Natural killer cell (primary cell): Measurements from ENCODE around the gene MPHOSPH6. TPM values are rescaled to one million over a fixed set of nuclear protein-coding genes. Genes with fewer than 3 reads are reported as not detected.
"Not testable (repeated sequence)": the region's sequence is repeated elsewhere in the genome, so short reads cannot be mapped to it uniquely, and the experiment has no call there.

Experiments used
- ATAC-seq, 3 donors: fragments of 150-1000 bp in 2 of 3; fragments of 200-7000 bp in 1 of 3; cut with Tn5 transposase; 1 replicate in 1 of 3; 2 replicates in 2 of 3; pipeline ENCODE4 v1.10.0; 2021; ENCODE audit warnings: mild to moderate bottlenecking in 2 of 3, moderate library complexity in 2 of 3
- DNase-seq, 2 donors: peaks; one replicate each; pipeline versions ENCODE4 v3.0.0 to v3.0.0-alpha.2; 2013 to 2021; ENCODE audit warnings: mixed read lengths in 1 of 2
- H3K27ac ChIP-seq: one replicate; pipeline ENCODE4 v1.5.1; 2013; ENCODE audit warnings: mild to moderate bottlenecking, low read length
- H3K27me3 ChIP-seq: one replicate; pipeline ENCODE4 v1.6.1; 2013; ENCODE audit warnings: low read length; ENCODE audit not compliant: control insufficient read depth, insufficient read depth
- H3K36me3 ChIP-seq: one replicate; pipeline ENCODE4 v1.6.1; 2013; ENCODE audit warnings: low read length; ENCODE audit not compliant: control insufficient read depth, insufficient read depth
- H3K4me1 ChIP-seq: one replicate; pipeline ENCODE4 v1.6.1; 2013; ENCODE audit warnings: low read length; ENCODE audit not compliant: control insufficient read depth, insufficient read depth
- H3K4me3 ChIP-seq: one replicate; pipeline ENCODE4 v1.5.1; 2013; ENCODE audit warnings: low read length
- H3K9me3 ChIP-seq: one replicate; pipeline ENCODE4 v1.6.1; 2013; ENCODE audit warnings: low read length; ENCODE audit not compliant: control insufficient read depth, insufficient read depth
- H3K27ac Mint-ChIP-seq, 2 donors: one replicate each; pipeline ENCODE4 v1.8.0; 2022; ENCODE audit warnings: mild to moderate bottlenecking in 2 of 2, mixed read lengths in 2 of 2, moderate library complexity in 1 of 2
- H3K27me3 Mint-ChIP-seq, 2 donors: one replicate each; pipeline ENCODE4 v1.8.0; 2022; ENCODE audit warnings: low read depth in 2 of 2, mixed read lengths in 2 of 2
- H3K36me3 Mint-ChIP-seq: one replicate; pipeline ENCODE4 v1.8.0; 2022; ENCODE audit warnings: mixed read lengths
- H3K4me1 Mint-ChIP-seq, 2 donors: one replicate each; pipeline ENCODE4 v1.8.0; 2022; ENCODE audit warnings: mixed read lengths in 2 of 2
- H3K4me3 Mint-ChIP-seq: one replicate; pipeline ENCODE4 v1.8.0; 2022; ENCODE audit warnings: mild to moderate bottlenecking, moderate library complexity, mixed read lengths
- H3K9me3 Mint-ChIP-seq, 2 donors: one replicate each; pipeline ENCODE4 v1.8.0; 2022; ENCODE audit warnings: mixed read lengths in 2 of 2
- CTCF ChIP-seq: fragments of 200-600 bp; IDR thresholded peaks from one replicate; pipeline ENCODE4 v1.8.0; 2022; ENCODE audit warnings: antibody characterized with exemption
- WGBS: methylation state at CpG from one replicate; pipeline ENCODE4 v1.1.7; 2013; ENCODE audit warnings: missing lambda C conversion rate; ENCODE audit not compliant: insufficient coverage; 5-methylcytosine and 5-hydroxymethylcytosine counted together
- intact Hi-C: fragments of 100-400 bp; cut with micrococcal nuclease; formaldehyde crosslinking; loops from one replicate; pipeline ENCODE4 v1.14.2; 2022
- total RNA-seq, 4 donors: library from RNA; stranded (reverse); fragments of 120-200 nt in 1 of 4; gene quantifications; one replicate each; pipeline versions ENCODE4 v1.2.3 to v1.2.4, GENCODE V29; 2013 to 2022

MPHOSPH6 gene
- total RNA-seq, 3 donors from 2014 or later (not counting 1 experiment from before 2014, with no cell fraction given), result 14.5 to 25.3 (median 15.5) TPM

- peaks cover 3 to 21% of the 10 kb centered on the region in 2 donors for H3K27me3 Mint-ChIP-seq
- Histone ChIP-seq H3K27ac (no peak overlapping the region), H3K27me3 (no peaks in the 10 kb centered on the region), H3K4me1 (no peaks in the 10 kb centered on the region), H3K9me3 (no peaks in the 10 kb centered on the region), H3K36me3 (no peaks in the 10 kb centered on the region), H3K4me3 (no peak overlapping the region)
- WGBS, result 81% methylated on average over 3 of the region's 3 CpGs
- DNase-seq (no peak), ATAC-seq (no peak)
- TF ChIP-seq CTCF, result no peak
- H3K9me3 Mint-ChIP-seq, result no peaks in the 10 kb centered on the region
- H3K36me3 Mint-ChIP-seq, result no peaks in the 10 kb centered on the region
- intact Hi-C loops, result no loop called here
- no peaks in the 10 kb centered on the region for H3K4me1 Mint-ChIP-seq
- no peak overlapping the region for H3K4me3 Mint-ChIP-seq
- H3K27ac Mint-ChIP-seq, result no peak overlapping the region
Observed at GRCh38 chr16:82113741-82114140, 56.3 kb downstream of the MPHOSPH6 start.

GRCh38 chr16:82111944-82112343 is 58.1 kb downstream of the MPHOSPH6 start:
- no peaks in the 10 kb centered on the region for H3K36me3 Mint-ChIP-seq
- Histone ChIP-seq H3K36me3 (no peaks in the 10 kb centered on the region), H3K4me3 (no peak overlapping the region), H3K9me3 (no peaks in the 10 kb centered on the region), H3K27me3 (no peaks in the 10 kb centered on the region), H3K4me1 (no peaks in the 10 kb centered on the region), H3K27ac (no peak overlapping the region)
- ATAC-seq, result no peak
- intact Hi-C loops, result no loop called here
- H3K27me3 Mint-ChIP-seq, result peaks cover 3 to 22% of the 10 kb centered on the region in 2 donors
- WGBS, result 68% methylated on average over 2 of the region's 2 CpGs
- no peaks in the 10 kb centered on the region for H3K9me3 Mint-ChIP-seq
- no peak overlapping the region for H3K27ac Mint-ChIP-seq
- no peak overlapping the region for H3K4me3 Mint-ChIP-seq
- no peak for TF ChIP-seq CTCF
- DNase-seq, result no peak
- no peaks in the 10 kb centered on the region for H3K4me1 Mint-ChIP-seq

- H3K36me3 ChIP-seq, H3K4me3 Mint-ChIP-seq, ATAC-seq, H3K27me3 ChIP-seq, H3K4me3 ChIP-seq, intact Hi-C loops, H3K36me3 Mint-ChIP-seq, H3K27ac Mint-ChIP-seq, H3K9me3 ChIP-seq, DNase-seq, H3K4me1 Mint-ChIP-seq, H3K27ac ChIP-seq, H3K4me1 ChIP-seq, H3K9me3 Mint-ChIP-seq: not testable (repeated sequence)
- WGBS, result 70% methylated on average over 3 of the region's 3 CpGs
- H3K27me3 Mint-ChIP-seq, result peaks cover 3 to 22% of the 10 kb centered on the region in 2 donors
Observed at GRCh38 chr16:82109266-82109665, 60.8 kb downstream of the MPHOSPH6 start.

GRCh38 chr16:82108774-82109173 is 61.2 kb downstream of the MPHOSPH6 start:
- no peaks in the 10 kb centered on the region for H3K9me3 ChIP-seq
- Mint-ChIP-seq H3K9me3 (no peaks in the 10 kb centered on the region), H3K4me3 (no peak overlapping the region), H3K27ac (no peak overlapping the region), H3K36me3 (no peaks in the 10 kb centered on the region), H3K4me1 (no peaks in the 10 kb centered on the region), H3K27me3 (peaks cover 3 to 20% of the 10 kb centered on the region in 2 donors)
- no peaks in the 10 kb centered on the region for H3K4me1 ChIP-seq
- TF ChIP-seq CTCF, result no peak
- H3K4me3 ChIP-seq, result no peak overlapping the region
- intact Hi-C loops, result no loop called here
- H3K36me3 ChIP-seq, result no peaks in the 10 kb centered on the region
- DNase-seq (no peak), ATAC-seq (no peak)
- H3K27me3 ChIP-seq, result no peaks in the 10 kb centered on the region
- WGBS, result 89% methylated on average over 6 of the region's 6 CpGs
- no peak overlapping the region for H3K27ac ChIP-seq
